HepG2 (cell line): ENCODE measurements around the gene BLVRB. TPM values are rescaled to one million over a fixed set of nuclear protein-coding genes. Genes with fewer than 3 reads are reported as not detected.

ENCODE experiments used
- ATAC-seq: fragments of 200-7000 bp; cut with Tn5 transposase; 3 replicates; pipeline ENCODE4 v1.9.1; 2020; ENCODE audit warnings: mild to moderate bottlenecking, moderate library complexity
- BruUV-seq: library from RNA; stranded (reverse); fragments of 400-500 nt; replicated peaks from 2 replicates; lab custom pipeline; 2021; lab: Mats Ljungman, UMichigan
- CTCF ChIA-PET: fragments of 300-600 bp; formaldehyde crosslinking; extraction: SDS; loops from one replicate; lab custom pipeline; 2021; ENCODE audit warnings: low total read pairs, inconsistent platforms, low intra/inter-chr PET ratio; lab: Yijun Ruan, JAX
- POLR2A ChIA-PET: fragments of 350-600 bp; sonication (Branson Sonifier 250); formaldehyde crosslinking; loops from one replicate; lab custom pipeline; 2020; ENCODE audit warnings: antibody characterized with exemption, inconsistent platforms; lab: Yijun Ruan, JAX
- DNase-seq: peaks from one replicate; pipeline ENCODE4 v3.0.0-alpha.2; 2015; ENCODE audit warnings: low spot score
- FAIRE-seq: peaks from 3 replicates; lab custom pipeline; 2011; peaks lifted over from hg19 to GRCh38; lab: Jason Lieb, UNC
- H2AFZ ChIP-seq: one replicate; pipeline ENCODE4 v1.6.1; 2011; ENCODE audit warnings: low read length, inconsistent platforms
- H3K27ac ChIP-seq: fragments of 300-600 bp; 3 replicates; pipeline ENCODE4 v1.8.0; 2011; ENCODE audit warnings: mixed run types, mild to moderate bottlenecking, mixed read lengths, low read length, inconsistent platforms; ENCODE audit not compliant: insufficient read depth; ENCODE audit errors: extremely low read length
- H3K27me3 ChIP-seq, 2 experiments: fragments of 200-600 bp in 1 of 2; 2 replicates in 1 of 2; 3 replicates in 1 of 2; pipeline versions ENCODE4 v1.6.0 to v1.8.0; 2011; ENCODE audit warnings: low read length in 2 of 2, mild to moderate bottlenecking in 2 of 2, moderate library complexity in 2 of 2, inconsistent platforms in 1 of 2; ENCODE audit not compliant: insufficient read depth in 2 of 2, control insufficient read depth in 1 of 2
- H3K36me3 ChIP-seq, 2 experiments: fragments of 200-600 bp in 1 of 2; replicated peaks in 1 of 2; 2 replicates in 1 of 2; 3 replicates in 1 of 2; pipeline versions ENCODE4 v1.5.1 to v1.8.0; 2011; ENCODE audit warnings: low read length in 2 of 2, inconsistent platforms in 1 of 2; ENCODE audit not compliant: insufficient read depth in 2 of 2, control insufficient read depth in 1 of 2
- H3K4me1 ChIP-seq: 2 replicates; pipeline ENCODE4 v1.5.1; 2012; ENCODE audit warnings: low read length, inconsistent platforms; ENCODE audit not compliant: insufficient read depth
- H3K4me2 ChIP-seq: 2 replicates; pipeline ENCODE4 v1.6.0; 2011; ENCODE audit warnings: low read depth, low read length, inconsistent platforms
- H3K4me3 ChIP-seq, 3 experiments: fragments of 200-600 bp in 1 of 3; sonication (generic), shearing (Covaris generic) in 1 of 3; replicated peaks in 1 of 3; 2 replicates each; pipeline ENCODE4 v1.5.1; 2011 to 2016; ENCODE audit warnings: low read length in 3 of 3, inconsistent platforms in 2 of 3, low read depth in 2 of 3, mild to moderate bottlenecking in 2 of 3, control low read depth in 1 of 3, mixed read lengths in 1 of 3; ENCODE audit not compliant: insufficient read depth in 1 of 3
- H3K79me2 ChIP-seq: one replicate; pipeline ENCODE4 v1.6.1; 2011; ENCODE audit warnings: low read length, inconsistent platforms; ENCODE audit not compliant: insufficient read depth
- H3K9ac ChIP-seq: 2 replicates; pipeline ENCODE4 v1.6.0; 2011; ENCODE audit warnings: mild to moderate bottlenecking, low read depth, low read length, inconsistent platforms; ENCODE audit not compliant: insufficient read depth
- H3K9me3 ChIP-seq: 2 replicates; pipeline ENCODE4 v1.5.1; 2012; ENCODE audit warnings: mild to moderate bottlenecking, low read length
- H4K20me1 ChIP-seq: 2 replicates; pipeline ENCODE4 v1.6.0; 2011; ENCODE audit warnings: inconsistent platforms, mild to moderate bottlenecking, low read length, moderate library complexity; ENCODE audit not compliant: insufficient read depth
- FOXC1 ChIP-seq: sonication (generic); formaldehyde crosslinking; IDR thresholded peaks from 2 replicates; pipeline ENCODE4 v1.8.0; 2022; ENCODE audit warnings: mild to moderate bottlenecking, missing genetic modification reagents, borderline replicate concordance
- KLF13 ChIP-seq: sonication (generic); formaldehyde crosslinking; IDR thresholded peaks from 2 replicates; pipeline ENCODE4 v1.4.0; 2020; ENCODE audit warnings: mild to moderate bottlenecking, missing genetic modification reagents
- RORA ChIP-seq: sonication (generic); formaldehyde crosslinking; IDR thresholded peaks from 2 replicates; pipeline ENCODE4 v1.5.0; 2020; ENCODE audit warnings: mild to moderate bottlenecking, missing genetic modification reagents, moderate library complexity
- TP53 ChIP-seq: sonication (generic); formaldehyde crosslinking; conservative IDR thresholded peaks from 2 replicates; pipeline ENCODE4 v1.4.0; 2020; ENCODE audit warnings: missing genetic modification reagents
- ZNF776 ChIP-seq: sonication (generic); formaldehyde crosslinking; IDR thresholded peaks from 2 replicates; pipeline ENCODE4 v1.4.0; 2020; ENCODE audit warnings: mild to moderate bottlenecking, missing genetic modification reagents
- ZNF781 ChIP-seq: sonication (generic); formaldehyde crosslinking; IDR thresholded peaks from 2 replicates; pipeline ENCODE4 v1.5.1; 2020; ENCODE audit warnings: borderline replicate concordance, mild to moderate bottlenecking, missing genetic modification reagents; ENCODE audit errors: not compliant biosample characterization
- WGBS: methylation state at CpG from one replicate; pipeline ENCODE4 v1.1.6; 2017; ENCODE audit warnings: low lambda C conversion rate; 5-methylcytosine and 5-hydroxymethylcytosine counted together
- in situ Hi-C: cut with HindIII; loops from 2 replicates; pipeline ENCODE4 v1.10.0; 2017; ENCODE audit warnings: low pct_unique_long_range_greater_than_20kb; ENCODE audit not compliant: extremely low pct_ligation_motif_present
- intact Hi-C: fragments of 100-400 bp; cut with micrococcal nuclease; formaldehyde crosslinking; loops from one replicate; pipeline ENCODE4 v1.10.0; 2022; ENCODE audit not compliant: unreplicated experiment
- polyA plus RNA-seq, 8 experiments: library from polyadenylated mRNA; depleted of rRNA in 3 of 8; stranded (reverse) in 7 of 8; unstranded in 1 of 8; fragments of >200 nt; fragmentation: Illumina TruSeq in 4 of 8; extraction: Trizol in 4 of 8; gene quantifications; 2 replicates each; pipeline versions ENCODE4 v1.2.1 to v1.2.3, GENCODE V29; 2011 to 2016; ENCODE audit warnings: low read depth in 4 of 8, missing spikeins in 1 of 8, mixed read lengths in 1 of 8; ENCODE audit not compliant: insufficient read depth in 1 of 8
- total RNA-seq, 5 experiments: library from RNA; depleted of rRNA; stranded (reverse); fragments of >200 nt; fragmentation: Illumina TruSeq; extraction: Trizol; gene quantifications; 2 replicates each; pipeline ENCODE4 v1.2.3, GENCODE V29; 2016; ENCODE audit warnings: low read depth in 1 of 5
- TF ChIP-seq, protein P1 (sequence below): sonication (generic); formaldehyde crosslinking; IDR thresholded peaks from 2 replicates; pipeline ENCODE4 v1.4.0; 2020; ENCODE audit warnings: missing genetic modification reagents
- TF ChIP-seq, protein P2 (sequence below): sonication (generic); formaldehyde crosslinking; IDR thresholded peaks from 2 replicates; pipeline ENCODE4 v1.4.0; 2020; ENCODE audit warnings: missing genetic modification reagents

The BLVRB gene
- total and polyA plus RNA-seq, 2 of the 13 experiments (the other 11 are each of a cell fraction or from before 2014, with no cell fraction given), result 25.9 to 51.4 TPM

DNA sequence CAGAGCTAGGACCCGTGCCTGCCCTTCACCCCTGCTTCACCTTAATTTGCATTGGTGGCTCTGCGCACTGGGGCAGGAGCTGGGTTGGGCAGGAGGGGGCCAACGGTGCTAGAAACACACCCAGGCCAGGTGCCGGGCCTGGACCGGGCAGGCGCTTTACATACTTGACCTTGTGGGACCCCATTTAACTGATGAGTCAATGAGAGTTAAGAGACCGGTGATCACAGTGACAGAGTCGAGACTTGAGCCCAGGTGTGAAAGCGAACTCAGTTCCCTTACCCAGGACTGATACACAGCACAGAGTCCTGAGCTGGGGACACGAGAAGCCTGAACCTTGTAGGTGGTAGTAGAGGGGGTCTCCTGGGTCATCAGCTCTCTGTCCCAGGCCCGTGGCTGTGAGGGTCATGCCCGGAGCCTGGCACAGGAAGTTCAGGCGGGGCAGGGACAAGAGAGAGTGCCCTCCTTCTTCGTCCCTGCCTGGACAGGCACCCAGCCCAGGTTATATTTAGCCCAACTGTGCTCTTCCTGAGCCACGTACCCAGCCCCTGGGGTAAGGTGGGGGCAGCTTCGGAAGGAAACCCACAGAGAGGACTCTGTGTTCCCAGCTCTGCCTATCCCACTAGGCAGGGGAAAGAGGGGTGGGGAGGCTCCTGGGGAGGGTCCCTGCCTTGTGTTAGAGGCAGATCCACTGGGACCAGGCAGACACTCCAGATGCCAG is 54.3 kb downstream of the BLVRB start (continued):
- TF ChIP-seq FOXC1, result no peak

DNA sequence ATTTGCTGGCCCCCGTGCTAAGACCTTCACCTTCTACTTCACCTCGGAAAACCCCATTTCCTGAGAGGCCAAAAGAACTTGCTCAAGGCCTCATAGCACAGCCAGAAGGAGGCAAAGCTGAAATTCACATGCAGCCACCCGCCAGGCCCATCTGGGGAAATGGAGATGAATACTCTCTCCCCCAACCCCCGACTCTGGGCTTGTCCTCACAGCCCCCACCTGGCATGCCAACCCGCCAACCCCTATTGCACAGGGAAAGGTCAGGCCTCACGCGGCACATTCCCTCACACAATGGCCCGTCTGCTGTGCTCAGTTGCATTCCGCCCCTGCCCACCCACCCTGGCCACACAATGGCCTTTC is 55.5 kb downstream of the BLVRB start:
- in situ Hi-C loops, result no loop called here
- no peak for FAIRE-seq

More for the DNA sequence above, 55.5 kb downstream of the BLVRB start:
- no peak overlapping the region for H3K27ac ChIP-seq
- no peak overlapping the region for H3K4me3 ChIP-seq
- no peak overlapping the region for H3K9ac ChIP-seq
- H4K20me1 ChIP-seq, result no peaks in the 10 kb centered on the region
- H3K4me2 ChIP-seq, result no peak overlapping the region
- TF ChIP-seq, protein P1, sequence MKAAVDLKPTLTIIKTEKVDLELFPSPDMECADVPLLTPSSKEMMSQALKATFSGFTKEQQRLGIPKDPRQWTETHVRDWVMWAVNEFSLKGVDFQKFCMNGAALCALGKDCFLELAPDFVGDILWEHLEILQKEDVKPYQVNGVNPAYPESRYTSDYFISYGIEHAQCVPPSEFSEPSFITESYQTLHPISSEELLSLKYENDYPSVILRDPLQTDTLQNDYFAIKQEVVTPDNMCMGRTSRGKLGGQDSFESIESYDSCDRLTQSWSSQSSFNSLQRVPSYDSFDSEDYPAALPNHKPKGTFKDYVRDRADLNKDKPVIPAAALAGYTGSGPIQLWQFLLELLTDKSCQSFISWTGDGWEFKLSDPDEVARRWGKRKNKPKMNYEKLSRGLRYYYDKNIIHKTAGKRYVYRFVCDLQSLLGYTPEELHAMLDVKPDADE (CRISPR knock-in tag), result no peak
- TF ChIP-seq RORA (CRISPR knock-in tag) (no peak), KLF13 (CRISPR knock-in tag) (no peak), ZNF776 (CRISPR knock-in tag) (no peak), TP53 (no peak), ZNF781 (CRISPR knock-in tag) (no peak)
- TF ChIP-seq, protein P2, sequence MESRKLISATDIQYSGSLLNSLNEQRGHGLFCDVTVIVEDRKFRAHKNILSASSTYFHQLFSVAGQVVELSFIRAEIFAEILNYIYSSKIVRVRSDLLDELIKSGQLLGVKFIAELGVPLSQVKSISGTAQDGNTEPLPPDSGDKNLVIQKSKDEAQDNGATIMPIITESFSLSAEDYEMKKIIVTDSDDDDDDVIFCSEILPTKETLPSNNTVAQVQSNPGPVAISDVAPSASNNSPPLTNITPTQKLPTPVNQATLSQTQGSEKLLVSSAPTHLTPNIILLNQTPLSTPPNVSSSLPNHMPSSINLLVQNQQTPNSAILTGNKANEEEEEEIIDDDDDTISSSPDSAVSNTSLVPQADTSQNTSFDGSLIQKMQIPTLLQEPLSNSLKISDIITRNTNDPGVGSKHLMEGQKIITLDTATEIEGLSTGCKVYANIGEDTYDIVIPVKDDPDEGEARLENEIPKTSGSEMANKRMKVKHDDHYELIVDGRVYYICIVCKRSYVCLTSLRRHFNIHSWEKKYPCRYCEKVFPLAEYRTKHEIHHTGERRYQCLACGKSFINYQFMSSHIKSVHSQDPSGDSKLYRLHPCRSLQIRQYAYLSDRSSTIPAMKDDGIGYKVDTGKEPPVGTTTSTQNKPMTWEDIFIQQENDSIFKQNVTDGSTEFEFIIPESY (CRISPR knock-in tag), result peak; percentile 27; the same call in 1 of the 2 replicates
- intact Hi-C loops, result no loop called here
- WGBS, result 18% methylated on average over 3 of the region's 9 CpGs
- peaks cover 37% of the 10 kb centered on the region for H3K4me1 ChIP-seq
- H2AFZ ChIP-seq, result no peak overlapping the region
- no peaks in the 10 kb centered on the region for H3K36me3 ChIP-seq
- DNase-seq, result no peak
- H3K27me3 ChIP-seq, result peaks cover 2 to 27% of the 10 kb centered on the region in 2 experiments; a peak in 3 of 5 replicates
- no peak for ATAC-seq
- no TSS peak for BruUV-seq
- no peaks in the 10 kb centered on the region for H3K9me3 ChIP-seq
- ChIA-PET CTCF (no interaction called here), POLR2A (interaction anchor here (3.6 kb wide), 1 partner anchor 11 kb away, joined by 14 read pairs; no protein-coding TSS in a partner anchor)
- no peaks in the 10 kb centered on the region for H3K79me2 ChIP-seq
